Measurements from ENCODE around the gene TBC1D22A.

Gene TBC1D22A

GRCh38 chr22:47082505-47082904 is 320.1 kb downstream of the TBC1D22A start:
- H3K4me2 ChIP-seq (ENCODE audit: low read depth, low read length) = no peak overlapping the region
- H3K27me3 ChIP-seq (replicated peaks; ENCODE audit: insufficient read depth, low read length) = no peaks in the 10 kb centered on the region
- no peaks in the 10 kb centered on the region for H3K9me2 ChIP-seq (replicated peaks; ENCODE audit: insufficient read depth, low read length)
- H3K9me3 ChIP-seq (replicated peaks; ENCODE audit: insufficient read depth, low read length) = no peaks in the 10 kb centered on the region
- no peaks in the 10 kb centered on the region for H3K79me2 ChIP-seq (ENCODE audit: low read length)
- H3K9ac ChIP-seq (ENCODE audit: low read length) = no peak overlapping the region
- no peaks in the 10 kb centered on the region for H3K4me1 ChIP-seq (ENCODE audit: low read length)
- TF ChIP-seq EZH2phosphoT487 (IDR thresholded peaks at IDR 0.05; ENCODE audit: low read length) (no peak), EZH2 (optimal IDR thresholded peaks at IDR 0.05; ENCODE audit: low read depth, low read length) (no peak), CTCF (IDR thresholded peaks at IDR 0.05; ENCODE audit: low read length) (no peak)
- H3K36me3 ChIP-seq (replicated peaks; ENCODE audit: insufficient read depth, low read length) = no peaks in the 10 kb centered on the region
- no peak overlapping the region for H3K4me3 ChIP-seq (ENCODE audit: low read length)
- no peak for DNase-seq
- H4K20me1 ChIP-seq (ENCODE audit: insufficient read depth, low read length) = no peaks in the 10 kb centered on the region
- H3F3A ChIP-seq (ENCODE audit: insufficient read depth, low read length) = no peaks in the 10 kb centered on the region
- no peak overlapping the region for H3K27ac ChIP-seq (ENCODE audit: low read length)
- H2AFZ ChIP-seq (ENCODE audit: low read length) = no peak overlapping the region

- H2AFZ ChIP-seq (ENCODE audit: low read length) = no peak overlapping the region
- H4K20me1 ChIP-seq (ENCODE audit: insufficient read depth, low read length) = no peaks in the 10 kb centered on the region
- no peaks in the 10 kb centered on the region for H3K9me3 ChIP-seq (replicated peaks; ENCODE audit: insufficient read depth, low read length)
- no peaks in the 10 kb centered on the region for H3K27me3 ChIP-seq (replicated peaks; ENCODE audit: insufficient read depth, low read length)
- no peak overlapping the region for H3K9ac ChIP-seq (ENCODE audit: low read length)
- no peaks in the 10 kb centered on the region for H3F3A ChIP-seq (ENCODE audit: insufficient read depth, low read length)
- H3K9me2 ChIP-seq (replicated peaks; ENCODE audit: insufficient read depth, low read length) = no peaks in the 10 kb centered on the region
- no peak overlapping the region for H3K27ac ChIP-seq (ENCODE audit: low read length)
- DNase-seq = no peak
- no peaks in the 10 kb centered on the region for H3K36me3 ChIP-seq (replicated peaks; ENCODE audit: insufficient read depth, low read length)
- H3K4me2 ChIP-seq (ENCODE audit: low read depth, low read length) = no peak overlapping the region
- H3K79me2 ChIP-seq (ENCODE audit: low read length) = no peaks in the 10 kb centered on the region
- no peaks in the 10 kb centered on the region for H3K4me1 ChIP-seq (ENCODE audit: low read length)
- no peak overlapping the region for H3K4me3 ChIP-seq (ENCODE audit: low read length)
- no peak for TF ChIP-seq EZH2 (optimal IDR thresholded peaks at IDR 0.05; ENCODE audit: low read depth, low read length)
- TF ChIP-seq EZH2phosphoT487 (IDR thresholded peaks at IDR 0.05; ENCODE audit: low read length) = no peak
- no peak for TF ChIP-seq CTCF (IDR thresholded peaks at IDR 0.05; ENCODE audit: low read length)
These were observed 321.0 kb downstream of the TBC1D22A start for GRCh38 chr22:47083379-47083986.

GRCh38 chr22:47084226-47084625 is 321.8 kb downstream of the TBC1D22A start:
- no peaks in the 10 kb centered on the region for H3K9me2 ChIP-seq (replicated peaks; ENCODE audit: insufficient read depth, low read length)

More at GRCh38 chr22:47084226-47084625, 321.8 kb downstream of the TBC1D22A start:
- no peaks in the 10 kb centered on the region for H3K9me3 ChIP-seq (replicated peaks; ENCODE audit: insufficient read depth, low read length)
- H2AFZ ChIP-seq (ENCODE audit: low read length) = no peak overlapping the region
- H3K4me3 ChIP-seq (ENCODE audit: low read length) = no peak overlapping the region
- no peak overlapping the region for H3K9ac ChIP-seq (ENCODE audit: low read length)
- no peaks in the 10 kb centered on the region for H3K27me3 ChIP-seq (replicated peaks; ENCODE audit: insufficient read depth, low read length)
- H3K4me2 ChIP-seq (ENCODE audit: low read depth, low read length) = no peak overlapping the region
- no peak for DNase-seq
- H3F3A ChIP-seq (ENCODE audit: insufficient read depth, low read length) = no peaks in the 10 kb centered on the region
- no peak overlapping the region for H3K27ac ChIP-seq (ENCODE audit: low read length)
- H3K36me3 ChIP-seq (replicated peaks; ENCODE audit: insufficient read depth, low read length) = no peaks in the 10 kb centered on the region
- H4K20me1 ChIP-seq (ENCODE audit: insufficient read depth, low read length) = no peaks in the 10 kb centered on the region
- TF ChIP-seq CTCF (IDR thresholded peaks at IDR 0.05; ENCODE audit: low read length) (no peak), EZH2 (optimal IDR thresholded peaks at IDR 0.05; ENCODE audit: low read depth, low read length) (no peak), EZH2phosphoT487 (IDR thresholded peaks at IDR 0.05; ENCODE audit: low read length) (no peak)
- no peaks in the 10 kb centered on the region for H3K4me1 ChIP-seq (ENCODE audit: low read length)
- no peaks in the 10 kb centered on the region for H3K79me2 ChIP-seq (ENCODE audit: low read length)
